ACC112 (cell line): Measurements from ENCODE around the gene PAX5.

Experiments
- H2AFZ ChIP-seq: fragments of 200-600 bp; sonication (generic); one replicate; pipeline ENCODE4 v1.6.0; 2017; ENCODE audit warnings: antibody characterized with exemption, low read length; ENCODE audit not compliant: unreplicated experiment
- H3K27ac ChIP-seq: fragments of 200-600 bp; sonication (generic); 2 replicates; pipeline ENCODE4 v1.5.1; 2014; ENCODE audit warnings: low read depth, mild to moderate bottlenecking, antibody characterized with exemption, low read length, moderate library complexity
- H3K27me3 ChIP-seq: fragments of 200-600 bp; sonication (generic); 2 replicates; pipeline ENCODE4 v1.6.1; 2014; ENCODE audit warnings: mild to moderate bottlenecking, antibody characterized with exemption, low read length, moderate library complexity, mixed read lengths; ENCODE audit not compliant: insufficient read depth
- H3K36me3 ChIP-seq: fragments of 200-600 bp; sonication (generic); 2 replicates; pipeline ENCODE4 v1.6.1; 2016; ENCODE audit warnings: mild to moderate bottlenecking, antibody characterized with exemption, low read length, moderate library complexity, mixed read lengths; ENCODE audit not compliant: insufficient read depth
- H3K4me1 ChIP-seq: fragments of 200-600 bp; sonication (generic); one replicate; pipeline ENCODE4 v1.6.1; 2016; ENCODE audit warnings: low read length, mixed read lengths; ENCODE audit not compliant: insufficient read depth, unreplicated experiment, control insufficient read depth
- H3K4me3 ChIP-seq: fragments of 200-600 bp; sonication (generic); 2 replicates; pipeline ENCODE4 v1.5.1; 2014; ENCODE audit warnings: mild to moderate bottlenecking, low read depth, low read length
- H3K79me2 ChIP-seq: fragments of 200-600 bp; sonication (generic); one replicate; pipeline ENCODE4 v1.6.0; 2016; ENCODE audit warnings: low read length; ENCODE audit not compliant: control insufficient read depth, unreplicated experiment, insufficient read depth

PAX5 gene

DNA sequence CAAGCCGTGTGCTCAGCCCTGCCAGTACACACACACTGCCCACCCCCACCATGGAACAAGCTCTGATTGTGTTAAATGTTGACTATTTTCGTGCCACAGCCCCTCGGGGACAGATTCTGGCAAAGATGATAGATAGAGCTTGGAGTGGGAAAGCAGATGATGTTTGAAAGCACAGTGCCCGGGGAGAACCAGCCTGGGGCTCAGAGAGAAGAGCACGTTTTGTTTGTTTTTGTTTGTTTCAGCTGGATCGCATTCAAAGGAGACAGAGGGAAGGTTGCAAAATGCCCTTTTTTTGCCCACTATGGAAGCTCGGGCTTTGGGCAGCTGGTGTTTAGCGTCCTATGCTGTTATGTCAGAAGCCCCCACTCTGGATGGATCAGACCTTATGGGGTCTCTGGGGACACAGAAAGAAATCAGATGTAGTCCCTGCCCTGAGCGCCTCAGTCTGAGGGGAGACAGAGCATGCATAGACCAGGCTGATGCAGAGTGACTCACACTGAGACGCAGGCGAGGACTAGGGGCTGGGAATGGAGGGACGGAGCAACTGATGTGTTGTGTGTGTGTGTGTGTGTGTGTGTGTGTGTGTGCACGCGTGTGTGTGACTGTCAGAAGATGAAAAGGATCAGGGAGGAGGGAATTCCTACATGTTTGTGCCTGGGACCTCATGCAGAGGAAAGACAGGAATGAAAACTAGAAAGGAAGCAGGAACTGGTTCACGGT is 231.7 kb downstream of the PAX5 start:
- Histone ChIP-seq H3K36me3 (no peaks in the 10 kb centered on the region), H3K27me3 (peaks cover 99% of the 10 kb centered on the region), H3K4me1 (no peaks in the 10 kb centered on the region), H2AFZ (no peak overlapping the region), H3K79me2 (no peaks in the 10 kb centered on the region), H3K27ac (no peak overlapping the region), H3K4me3 (no peak overlapping the region)

DNA sequence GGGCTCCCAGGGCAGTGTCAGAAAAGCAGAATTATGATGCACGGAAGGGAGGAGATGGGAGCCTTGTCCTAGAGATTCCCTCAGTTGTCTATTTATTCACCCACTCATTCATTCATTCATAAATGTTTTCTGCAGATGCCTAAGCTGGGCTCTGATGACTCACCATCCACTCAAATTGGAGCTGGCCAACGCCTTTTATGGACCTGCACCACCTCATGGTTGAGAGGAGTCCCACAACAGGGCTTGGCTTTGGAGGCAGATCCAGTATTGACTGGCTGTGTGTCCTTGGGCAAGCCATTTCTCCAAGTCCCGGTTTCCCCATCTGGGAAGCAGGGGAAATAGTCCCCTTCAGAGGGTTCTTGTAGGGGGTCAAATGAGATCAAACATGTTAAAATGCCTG is 233.6 kb downstream of the PAX5 start:
- H3K27me3 ChIP-seq: peaks cover 97% of the 10 kb centered on the region
- H3K4me1 ChIP-seq: no peaks in the 10 kb centered on the region
- H3K4me3 ChIP-seq: no peak overlapping the region
- H3K79me2 ChIP-seq: no peaks in the 10 kb centered on the region
- H2AFZ ChIP-seq: no peak overlapping the region
- no peak overlapping the region for H3K27ac ChIP-seq
- no peaks in the 10 kb centered on the region for H3K36me3 ChIP-seq

DNA sequence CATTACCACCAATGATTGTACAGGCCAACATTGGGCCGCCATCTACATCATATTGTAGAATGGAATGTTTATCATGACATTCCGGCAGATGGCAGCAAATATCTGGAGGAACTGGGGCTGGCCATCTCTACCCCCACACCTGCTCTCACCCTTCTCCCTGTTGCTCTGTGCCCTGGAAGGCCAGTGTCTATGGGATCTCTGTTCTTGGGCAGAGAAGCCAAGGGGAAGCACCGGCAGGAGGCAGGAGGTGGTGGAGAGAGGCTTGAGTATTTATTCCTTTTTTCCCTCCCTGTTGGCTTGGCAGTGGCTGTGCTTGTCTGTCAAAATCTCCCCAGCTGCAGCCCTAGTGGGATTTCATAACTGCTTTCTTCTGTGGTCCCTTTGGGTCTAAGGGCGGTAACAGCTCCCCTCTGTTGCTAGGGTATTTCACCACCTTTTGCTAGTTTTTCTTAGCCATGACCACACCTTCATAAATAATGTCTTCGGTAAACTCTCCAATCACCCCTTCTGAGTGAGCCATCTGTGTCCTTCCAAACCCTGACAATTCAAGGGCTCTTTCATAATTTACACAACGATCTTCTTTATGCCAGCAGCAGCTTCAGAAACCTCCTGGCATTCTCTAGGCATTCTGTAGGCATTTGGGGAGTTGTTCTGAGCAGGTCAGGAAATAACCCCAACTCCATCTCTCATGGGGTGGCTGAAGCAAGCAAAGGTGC is 235.6 kb downstream of the PAX5 start:
- Histone ChIP-seq H3K27ac (no peak overlapping the region), H3K79me2 (no peaks in the 10 kb centered on the region), H2AFZ (no peak overlapping the region), H3K4me3 (no peak overlapping the region), H3K27me3 (peaks cover 97% of the 10 kb centered on the region), H3K36me3 (no peaks in the 10 kb centered on the region), H3K4me1 (no peaks in the 10 kb centered on the region)

DNA sequence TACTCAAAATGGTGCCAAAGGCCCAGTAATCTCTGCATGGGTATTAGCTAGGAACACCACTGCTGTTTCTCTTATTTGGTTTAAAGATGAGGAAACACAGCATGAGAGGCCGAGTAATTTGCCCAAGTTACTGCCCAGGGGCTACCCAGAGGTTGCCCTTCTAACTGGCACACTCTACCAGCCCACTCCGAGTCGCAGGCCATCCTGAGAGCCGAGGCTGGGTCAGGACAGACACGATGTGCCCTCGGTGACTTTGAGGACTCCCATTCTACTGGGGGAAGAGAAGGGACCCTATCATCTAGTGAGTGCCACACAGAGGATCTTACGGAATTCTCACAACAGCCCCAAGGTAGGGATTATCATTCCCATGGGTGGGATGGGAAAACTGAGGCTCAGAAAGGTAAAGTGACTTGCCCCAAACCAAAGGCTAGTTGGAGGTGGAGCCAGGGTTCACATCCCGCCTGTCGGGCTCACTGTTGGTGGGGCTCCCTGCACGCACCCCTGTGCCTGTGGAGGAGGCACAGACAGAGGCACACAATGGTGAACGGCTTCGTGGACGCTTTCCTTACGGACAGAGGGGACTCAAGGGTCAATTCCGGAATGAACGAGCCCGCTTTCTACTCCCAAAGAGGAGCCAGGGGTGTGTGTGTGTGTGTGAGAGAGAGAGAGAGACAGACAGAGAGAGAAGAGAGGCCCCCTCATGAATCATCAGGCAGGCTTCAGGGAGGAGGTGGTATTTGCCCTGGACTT is 236.4 kb downstream of the PAX5 start:
- H3K4me1 ChIP-seq: no peaks in the 10 kb centered on the region
- H3K27me3 ChIP-seq: peaks cover 94% of the 10 kb centered on the region
- H3K4me3 ChIP-seq: no peak overlapping the region
- no peaks in the 10 kb centered on the region for H3K36me3 ChIP-seq
- no peaks in the 10 kb centered on the region for H3K79me2 ChIP-seq
- no peak overlapping the region for H3K27ac ChIP-seq
- H2AFZ ChIP-seq: no peak overlapping the region

DNA sequence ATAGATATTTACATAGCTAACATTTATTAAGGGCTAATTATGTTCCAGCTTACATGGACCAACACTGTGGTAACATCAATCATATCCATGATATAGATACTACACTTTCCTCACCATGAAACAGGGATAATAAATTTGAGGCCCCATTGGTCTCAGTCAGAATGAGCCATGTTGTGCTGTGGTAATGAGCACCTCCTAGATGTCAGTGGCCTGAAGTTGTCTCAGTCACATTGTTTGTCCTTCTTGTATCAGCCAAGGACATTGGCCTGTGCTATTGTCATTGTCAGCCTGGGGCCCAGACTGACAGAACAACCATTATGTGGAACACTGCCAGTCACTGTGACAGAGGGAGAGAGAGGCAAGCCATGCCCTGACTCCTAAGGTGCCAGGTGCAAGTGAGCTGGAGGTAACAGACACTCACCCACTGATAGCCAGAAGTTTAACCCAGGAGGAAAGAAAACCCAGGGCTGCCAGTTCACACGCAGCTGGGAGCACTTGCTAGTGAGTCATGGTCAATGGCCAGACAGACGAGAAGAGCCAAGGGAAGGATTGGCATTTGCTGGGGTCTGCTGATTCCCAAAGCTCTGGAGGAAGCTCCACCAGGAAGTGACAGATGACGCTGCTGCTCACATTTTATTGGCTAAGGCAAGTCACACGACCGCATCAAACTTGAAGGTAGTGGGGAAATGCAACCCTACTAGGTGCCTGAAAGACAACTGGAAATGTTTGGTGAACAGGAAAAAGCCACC is 237.2 kb downstream of the PAX5 start:
- H3K36me3 ChIP-seq: no peaks in the 10 kb centered on the region
- no peaks in the 10 kb centered on the region for H3K79me2 ChIP-seq
- H3K27ac ChIP-seq: no peak overlapping the region

DNA sequence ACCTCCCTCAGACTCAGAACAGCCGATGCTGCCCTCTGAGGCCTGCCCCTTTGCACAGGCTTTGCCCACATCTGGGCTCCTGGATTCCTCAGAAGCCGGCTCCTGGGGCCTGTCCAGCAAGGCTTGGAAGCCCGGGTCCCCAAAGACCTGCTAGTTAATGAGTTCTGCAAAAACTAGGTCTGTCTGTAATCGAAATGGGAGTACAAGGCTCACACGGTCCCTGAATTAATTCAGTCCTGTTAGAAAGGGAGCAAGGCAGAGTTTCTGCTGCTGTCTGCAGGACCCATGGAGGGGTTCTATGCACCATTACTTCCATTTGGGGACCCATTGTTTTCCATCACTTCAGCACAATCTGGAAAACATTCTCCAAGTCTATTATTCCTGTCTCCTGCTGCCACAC is 239.6 kb downstream of the PAX5 start:
- H3K27ac ChIP-seq: no peak overlapping the region
- H3K79me2 ChIP-seq: no peaks in the 10 kb centered on the region
- H3K4me1 ChIP-seq: no peaks in the 10 kb centered on the region

More for the DNA sequence above, 237.2 kb downstream of the PAX5 start:
- Histone ChIP-seq H3K27me3 (peaks cover 86% of the 10 kb centered on the region), H3K4me3 (no peak overlapping the region), H2AFZ (no peak overlapping the region), H3K4me1 (no peaks in the 10 kb centered on the region)

DNA sequence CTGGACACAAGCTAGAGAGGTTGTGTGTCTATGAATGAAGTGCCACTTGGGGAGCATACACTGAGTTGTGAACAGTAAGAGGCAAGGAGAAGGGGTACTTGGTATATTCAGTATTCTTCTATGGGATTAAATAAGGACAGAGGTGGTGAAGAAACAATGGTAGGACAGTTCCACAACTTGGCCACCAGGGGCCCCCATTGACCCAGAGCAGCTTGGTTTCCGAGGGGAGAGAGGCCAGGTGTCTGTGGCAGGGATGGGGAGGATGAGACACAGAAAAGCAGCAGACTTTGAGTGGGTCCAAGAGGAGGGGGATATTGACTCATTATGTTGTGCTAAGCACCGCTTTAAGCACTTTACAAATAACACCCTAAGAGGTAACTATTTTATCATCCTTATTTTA is 240.8 kb downstream of the PAX5 start:
- peaks cover 74% of the 10 kb centered on the region for H3K27me3 ChIP-seq
- H3K4me1 ChIP-seq: no peaks in the 10 kb centered on the region
- no peak overlapping the region for H3K4me3 ChIP-seq
- no peaks in the 10 kb centered on the region for H3K36me3 ChIP-seq
- no peaks in the 10 kb centered on the region for H3K79me2 ChIP-seq
- no peak overlapping the region for H3K27ac ChIP-seq
- H2AFZ ChIP-seq: no peak overlapping the region

More for the DNA sequence above, 239.6 kb downstream of the PAX5 start:
- Histone ChIP-seq H3K4me3 (no peak overlapping the region), H3K27me3 (peaks cover 74% of the 10 kb centered on the region), H2AFZ (no peak overlapping the region), H3K36me3 (no peaks in the 10 kb centered on the region)

DNA sequence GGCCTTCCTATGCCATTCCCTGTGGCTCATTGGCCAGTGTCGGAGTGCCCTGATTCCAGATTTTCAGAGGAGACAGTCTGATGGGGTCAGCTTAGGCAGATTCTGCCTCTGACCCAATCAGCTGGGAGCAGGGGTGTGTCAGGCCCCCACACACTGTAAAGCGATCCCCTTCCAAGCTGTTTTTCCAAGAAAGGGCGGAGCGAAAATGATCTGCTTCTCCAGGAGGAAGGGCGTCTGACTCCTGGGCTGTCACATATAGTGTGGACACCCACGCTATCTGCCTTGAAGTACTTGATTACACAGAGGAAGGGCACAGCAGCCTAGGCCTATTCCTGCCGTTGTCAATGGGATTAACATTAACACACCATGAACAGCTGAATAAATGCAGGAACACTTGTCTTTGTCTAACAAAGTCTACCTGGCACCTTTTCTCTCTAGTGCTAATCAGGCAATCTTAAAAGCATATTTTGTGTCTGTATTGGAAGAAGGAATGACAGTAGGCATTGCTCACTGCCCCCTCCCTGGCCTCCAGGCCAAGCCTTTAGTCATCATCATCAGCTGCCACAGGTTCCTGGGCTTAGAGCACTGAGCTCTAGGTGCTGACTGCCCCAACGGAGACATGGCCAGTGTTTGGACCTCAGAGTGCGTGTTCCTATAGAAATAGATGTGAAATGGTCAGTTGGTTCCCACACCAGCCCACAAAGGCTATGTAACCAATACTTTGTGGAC is 242.7 kb downstream of the PAX5 start:
- no peak overlapping the region for H3K4me3 ChIP-seq
- no peaks in the 10 kb centered on the region for H3K4me1 ChIP-seq
- H3K36me3 ChIP-seq: no peaks in the 10 kb centered on the region
- peaks cover 72% of the 10 kb centered on the region for H3K27me3 ChIP-seq
- H3K27ac ChIP-seq: no peak overlapping the region
- H2AFZ ChIP-seq: no peak overlapping the region
- H3K79me2 ChIP-seq: no peaks in the 10 kb centered on the region

DNA sequence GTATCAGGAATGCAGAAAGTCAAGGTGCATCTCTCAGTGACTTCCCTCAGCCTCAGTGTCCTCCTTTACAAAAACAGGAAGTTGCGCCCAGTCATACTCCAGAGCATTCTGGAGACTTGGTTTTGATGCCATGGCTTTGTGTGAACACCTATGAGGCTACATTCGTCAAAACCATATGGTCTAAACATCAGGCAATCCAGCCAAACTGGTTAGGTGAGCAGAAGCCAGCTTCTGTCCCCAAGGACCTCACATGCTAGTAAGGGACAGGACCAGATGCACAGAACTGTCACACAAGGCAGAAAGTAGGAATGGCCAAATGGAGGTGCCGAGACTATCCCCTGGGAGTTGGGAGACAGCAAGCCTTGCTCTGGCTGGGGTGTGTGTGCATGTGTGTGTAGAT is 244.2 kb downstream of the PAX5 start:
- no peak overlapping the region for H2AFZ ChIP-seq
- peaks cover 72% of the 10 kb centered on the region for H3K27me3 ChIP-seq
- H3K4me1 ChIP-seq: no peaks in the 10 kb centered on the region
- H3K27ac ChIP-seq: no peak overlapping the region
- no peaks in the 10 kb centered on the region for H3K79me2 ChIP-seq
- H3K36me3 ChIP-seq: no peaks in the 10 kb centered on the region
- no peak overlapping the region for H3K4me3 ChIP-seq

DNA sequence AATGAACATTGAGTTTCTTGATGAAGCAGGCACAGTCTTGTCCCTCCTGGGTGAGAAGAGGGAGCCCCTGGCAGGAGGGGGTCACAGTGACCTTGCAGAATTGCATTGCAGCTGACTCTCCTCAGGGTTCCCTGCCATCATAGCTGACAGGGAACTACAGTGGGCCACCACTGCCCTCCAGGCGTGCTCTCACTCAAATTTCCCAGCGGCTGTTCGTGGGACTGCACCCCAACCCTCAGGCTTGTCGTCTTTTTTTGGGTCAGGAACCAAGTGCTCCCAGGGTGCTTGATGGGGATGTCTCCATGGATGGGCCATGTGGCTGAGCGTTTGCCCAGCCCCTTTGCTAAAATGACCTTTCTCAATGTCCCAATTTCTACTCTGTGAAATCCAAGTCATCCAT is 245.5 kb downstream of the PAX5 start:
- Histone ChIP-seq H3K36me3 (no peaks in the 10 kb centered on the region), H2AFZ (no peak overlapping the region), H3K79me2 (no peaks in the 10 kb centered on the region), H3K27me3 (peaks cover 72% of the 10 kb centered on the region), H3K4me3 (no peak overlapping the region), H3K4me1 (no peaks in the 10 kb centered on the region), H3K27ac (no peak overlapping the region)
